Stimulated activated CD8-positive, alpha-beta memory T cell treated with anti-CD3 and anti-CD28 coated beads, Interleukin-15, amount 100 ng/mL, for 48 hours (primary cell): ENCODE data around the gene PPARG.
"Not testable (repeated sequence)": the region's sequence is repeated elsewhere in the genome, so short reads cannot be mapped to it uniquely, and the experiment has no call there.

ENCODE experiments used
- DNase-seq, 2 donors: peaks; one replicate each; pipeline ENCODE4 v3.0.0-alpha.2; 2020; ENCODE audit warnings: low read depth in 2 of 2

The PPARG gene

DNA sequence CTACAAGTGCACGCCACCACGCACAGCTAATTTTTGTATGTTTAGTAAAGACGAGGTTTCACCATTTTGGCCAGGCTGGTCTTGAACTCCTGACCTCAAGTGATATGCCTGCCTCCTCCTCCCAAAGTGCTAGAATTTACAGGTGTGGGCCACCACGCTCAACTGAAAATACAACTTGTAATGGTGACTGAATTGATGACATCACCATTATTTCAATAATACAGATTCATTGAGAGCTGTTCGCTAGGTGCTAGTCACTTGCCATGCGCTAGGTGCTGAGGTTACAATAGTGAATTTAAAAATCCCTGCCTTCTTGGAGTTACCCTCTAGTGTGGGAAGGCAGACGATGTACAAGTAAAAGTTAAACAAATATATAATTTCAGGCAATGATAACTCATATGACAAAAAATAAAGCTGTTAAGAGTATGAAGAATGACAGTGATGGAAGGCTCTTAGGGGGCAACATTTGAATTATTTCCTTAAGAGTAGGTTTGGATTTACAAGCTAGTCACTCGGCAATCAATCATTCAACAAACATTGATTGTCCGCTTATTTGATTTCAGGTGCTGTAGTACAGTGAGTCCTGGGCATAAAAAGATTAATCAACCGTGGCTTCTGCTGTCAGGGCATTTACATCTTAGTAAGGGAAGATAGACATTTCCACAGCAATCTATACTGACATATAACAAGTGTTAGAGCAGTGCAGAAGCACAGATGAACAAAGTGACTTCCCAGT is 9.1 kb upstream of the PPARG start:
- no peak for DNase-seq

DNA sequence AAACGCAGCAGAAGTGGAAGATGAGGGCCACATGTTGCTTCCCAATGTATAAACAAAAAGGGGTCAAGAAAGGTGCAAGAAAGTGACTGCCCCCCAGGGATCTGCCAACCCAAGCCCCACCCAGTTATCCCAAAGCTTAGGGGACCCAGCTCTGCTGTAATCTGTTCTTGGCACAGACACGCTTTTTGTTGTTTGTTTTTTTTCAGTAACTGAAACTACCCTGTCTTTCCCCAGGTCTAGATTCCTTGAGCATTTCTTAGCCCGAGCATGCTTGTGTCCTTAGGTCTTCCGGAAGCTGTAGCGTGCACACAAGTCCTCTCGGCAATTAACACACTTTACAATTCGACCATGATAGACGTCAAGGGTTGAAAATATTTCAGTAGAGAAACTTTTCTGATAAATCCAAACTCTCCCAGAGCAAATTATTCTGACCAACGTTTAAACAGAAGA is 8.5 kb upstream of the PPARG start:
- DNase-seq, result no peak

DNA sequence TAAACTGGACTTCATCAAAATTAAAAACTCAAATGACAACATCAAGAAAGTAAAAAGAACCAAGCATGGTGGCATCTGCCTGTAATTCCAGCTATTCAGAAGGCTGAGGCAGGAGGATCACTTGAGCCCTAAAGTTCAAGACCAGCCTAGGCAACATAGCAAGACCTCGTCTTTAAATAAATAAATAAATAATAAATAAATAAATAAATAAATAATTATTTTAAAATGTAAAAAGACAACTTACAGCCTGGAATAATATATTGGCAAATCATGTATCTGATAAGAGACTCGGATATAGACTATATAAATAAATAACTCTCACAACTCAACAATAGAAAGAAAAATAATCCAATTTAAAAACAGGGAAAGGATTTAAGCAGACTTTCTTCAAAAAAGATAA is 4.3 kb upstream of the PPARG start:
- DNase-seq, result no peak

DNA sequence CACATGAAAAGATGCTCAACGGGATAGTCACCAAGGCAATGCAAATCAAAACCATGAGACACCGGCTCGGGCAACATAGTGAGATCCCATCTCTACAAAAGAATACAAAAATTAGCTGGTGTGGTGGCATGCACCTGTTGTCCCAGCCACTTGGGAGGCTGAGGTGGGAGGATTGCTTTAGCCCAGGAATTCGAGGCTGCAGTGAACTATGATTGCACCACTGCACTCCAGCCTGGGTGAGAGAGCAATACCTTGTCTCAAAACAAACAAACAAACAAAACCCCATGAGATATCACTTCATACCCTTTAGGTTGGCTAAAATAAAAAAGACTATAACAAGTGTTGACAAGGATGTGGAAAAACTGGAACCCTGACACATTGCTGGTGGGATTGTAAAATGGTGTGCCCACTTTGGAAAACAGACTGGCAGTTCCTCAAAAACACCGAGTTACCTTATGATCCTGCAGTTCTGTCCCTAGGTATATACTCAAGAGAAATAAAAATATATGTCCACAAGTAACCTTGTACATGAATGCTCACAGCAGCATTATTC is 3.8 kb upstream of the PPARG start:
- DNase-seq, result no peak

DNA sequence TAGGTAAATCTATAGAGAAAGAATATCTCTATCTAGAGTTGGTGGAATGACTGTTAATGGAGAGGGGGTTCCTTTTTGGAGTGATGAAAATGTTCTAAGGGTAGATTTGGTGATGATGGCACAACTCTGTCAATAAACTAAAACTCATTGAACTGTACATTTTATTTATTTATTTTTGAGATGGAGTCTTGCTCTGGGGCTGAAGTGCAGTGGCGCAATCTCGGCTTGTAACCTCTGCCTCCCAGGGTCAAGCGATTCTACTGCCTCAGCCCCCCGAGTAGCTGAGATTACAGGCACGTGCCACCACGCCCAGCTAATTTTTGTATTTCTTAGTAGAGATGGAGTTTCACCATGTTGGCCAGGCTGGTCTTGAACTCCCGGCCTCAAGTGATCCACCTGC is 3.1 kb upstream of the PPARG start:
- DNase-seq, result not testable (repeated sequence)

DNA sequence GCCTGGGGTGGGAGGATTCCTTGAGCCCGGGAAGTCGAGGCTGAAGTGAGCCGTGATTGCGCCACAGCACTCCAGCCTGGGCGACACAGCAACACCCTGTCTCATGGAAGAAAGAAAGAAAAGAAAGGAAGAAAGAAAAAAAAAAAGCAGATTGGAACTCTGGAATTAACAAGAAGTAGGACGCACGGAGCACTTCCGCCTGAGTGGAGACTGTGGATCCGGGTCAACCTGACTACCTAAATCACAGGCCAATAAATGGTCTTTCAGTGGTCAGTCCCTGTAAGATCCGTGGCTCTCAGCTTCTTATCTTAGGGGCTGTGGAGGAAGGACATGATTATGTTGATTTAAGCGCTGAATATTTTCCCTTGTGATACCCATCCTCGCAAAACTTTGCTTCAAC is 2.4 kb upstream of the PPARG start:
- DNase-seq, result no peak

DNA sequence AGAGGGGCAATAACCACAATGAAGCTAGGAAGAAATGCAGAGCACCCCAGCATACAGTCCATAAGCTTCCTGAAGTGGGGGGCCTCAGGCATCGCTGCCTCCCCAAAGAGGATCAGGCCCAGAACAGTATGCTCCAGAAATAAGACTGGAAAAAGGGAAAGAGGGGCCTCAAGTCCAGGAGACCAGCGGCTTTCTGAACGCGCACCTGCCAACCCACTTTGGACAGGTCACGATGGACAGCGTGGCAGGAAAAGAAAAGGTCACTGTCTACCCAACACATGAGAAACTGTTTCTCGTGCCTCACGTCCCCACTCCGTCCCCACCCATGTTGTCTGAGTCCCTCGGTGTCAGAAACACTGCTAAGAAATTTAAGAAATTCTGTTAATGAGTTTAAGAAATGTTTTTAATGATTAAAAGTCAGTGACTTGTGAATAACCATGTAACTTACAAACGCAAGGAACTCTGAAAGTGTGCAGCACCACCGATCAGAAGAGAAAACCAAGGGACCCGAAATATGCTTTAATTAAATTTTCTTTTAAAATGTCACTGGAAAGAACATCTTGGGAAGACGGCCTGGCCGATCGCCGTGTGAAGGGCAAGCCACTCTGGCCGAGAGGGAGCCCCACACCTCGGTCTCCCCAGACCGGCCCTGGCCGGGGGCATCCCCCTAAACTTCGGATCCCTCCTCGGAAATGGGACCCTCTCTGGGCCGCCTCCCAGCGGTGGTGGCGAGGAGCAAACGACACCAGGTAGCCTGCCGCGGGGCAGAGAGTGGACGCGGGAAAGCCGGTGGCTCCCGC is 1.7 kb upstream of the PPARG start:
- no peak for DNase-seq

DNA sequence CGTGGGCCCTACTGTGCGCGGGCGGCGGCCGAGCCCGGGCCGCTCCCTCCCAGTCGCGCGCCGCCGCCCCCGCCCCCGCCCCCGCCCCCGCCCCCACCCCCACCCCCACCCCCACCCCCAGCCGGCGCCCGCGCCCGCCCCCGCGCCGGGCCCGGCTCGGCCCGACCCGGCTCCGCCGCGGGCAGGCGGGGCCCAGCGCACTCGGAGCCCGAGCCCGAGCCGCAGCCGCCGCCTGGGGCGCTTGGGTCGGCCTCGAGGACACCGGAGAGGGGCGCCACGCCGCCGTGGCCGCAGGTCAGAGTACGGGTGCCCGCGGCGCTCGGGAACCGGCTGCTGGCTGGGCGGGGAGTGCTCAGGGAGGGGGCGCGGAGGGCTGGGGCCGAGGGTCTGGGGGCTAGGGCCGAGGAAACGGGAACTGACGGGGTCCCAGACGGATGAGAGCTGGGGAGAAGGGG is 1.1 kb upstream of the PPARG start:
- DNase-seq, result no peak

DNA sequence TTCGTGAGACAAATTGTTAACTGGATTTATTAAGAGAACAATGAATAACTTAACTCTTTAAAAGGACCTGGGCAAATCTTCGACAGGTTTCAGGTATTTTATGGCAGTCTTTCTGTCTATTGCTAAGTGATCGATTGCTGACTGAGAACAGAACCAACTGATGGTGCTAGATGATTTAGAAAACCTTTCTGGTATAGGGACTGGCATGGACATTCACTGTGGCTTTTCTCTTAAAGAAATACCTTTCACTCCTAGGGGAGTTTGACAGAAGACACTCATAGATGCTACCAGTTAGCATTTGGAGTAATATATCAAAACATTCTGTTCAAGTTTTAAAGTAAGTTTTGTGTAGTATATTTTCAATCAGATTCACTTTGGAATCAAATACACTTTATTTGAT is 654 bp downstream of the PPARG start:
- DNase-seq, result no peak

DNA sequence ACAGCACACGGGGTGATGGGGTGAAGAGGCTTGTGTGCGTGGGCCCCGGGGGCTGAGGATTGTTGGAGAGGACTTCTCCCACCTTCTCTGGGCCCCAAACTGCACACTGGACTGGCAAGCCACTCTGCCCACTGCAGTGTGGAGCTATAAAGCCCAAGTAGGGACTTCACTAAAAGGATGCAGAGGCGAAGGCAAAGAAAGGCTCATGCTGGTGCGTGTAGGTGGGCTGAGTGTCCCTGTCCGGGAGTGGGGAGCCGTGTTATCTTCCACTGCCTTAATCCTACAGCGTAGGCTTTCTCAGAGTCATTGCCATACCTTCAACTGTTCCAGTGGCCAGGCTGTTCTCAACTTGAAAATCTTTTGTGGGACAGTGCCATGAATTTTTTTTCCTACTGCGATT is 3.9 kb downstream of the PPARG start:
- no peak for DNase-seq

DNA sequence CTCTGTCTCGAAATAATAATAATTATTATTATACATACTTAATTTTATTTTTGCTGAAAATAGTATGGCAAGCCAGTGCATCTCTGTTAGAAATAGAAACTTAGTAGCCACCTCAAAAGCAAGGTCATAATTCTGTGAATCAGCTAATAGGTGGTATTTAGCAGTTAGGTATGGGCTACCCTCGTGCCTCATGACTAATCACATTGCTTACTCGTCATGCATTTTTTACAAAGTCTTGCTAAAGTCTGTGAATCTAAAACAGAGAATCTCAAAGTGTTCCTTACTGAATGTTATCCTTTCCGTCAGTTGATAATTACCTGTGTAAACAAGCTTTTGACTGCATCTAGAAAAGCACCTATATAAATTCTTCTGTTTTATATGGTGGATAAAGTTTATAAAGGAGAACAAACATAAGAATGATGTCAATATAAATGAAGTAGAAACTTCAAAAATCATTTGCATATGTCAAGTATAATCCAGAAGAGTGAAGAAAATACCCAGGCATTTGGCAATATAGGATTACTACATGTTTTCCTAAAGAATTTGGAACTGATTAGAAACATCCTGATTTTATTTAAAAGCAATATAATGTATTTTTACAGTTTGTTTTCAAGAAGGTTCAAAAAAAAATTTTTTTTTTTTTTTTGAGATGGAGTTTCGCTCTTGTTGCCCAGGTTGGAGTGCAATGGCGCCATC is 6.2 kb downstream of the PPARG start:
- DNase-seq, result no peak

DNA sequence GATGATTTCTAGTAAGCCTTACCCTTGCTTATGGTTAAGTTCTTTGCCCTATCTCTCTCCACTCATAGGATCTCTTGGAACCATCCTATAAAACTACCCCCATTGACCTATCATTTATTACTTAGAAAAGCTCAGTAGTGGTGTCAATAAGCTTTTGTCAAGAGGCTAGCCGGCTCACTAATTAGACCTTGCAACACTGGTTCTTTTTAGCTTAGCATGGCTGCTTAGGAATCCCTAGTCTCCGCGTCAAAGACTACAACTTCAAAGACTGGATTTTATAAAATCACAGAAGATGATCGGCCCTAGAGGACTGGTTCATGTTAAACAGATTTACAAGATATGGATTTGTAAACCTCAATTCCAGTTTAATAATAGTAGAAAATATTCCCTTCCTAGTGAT is 7.6 kb downstream of the PPARG start:
- no peak for DNase-seq

DNA sequence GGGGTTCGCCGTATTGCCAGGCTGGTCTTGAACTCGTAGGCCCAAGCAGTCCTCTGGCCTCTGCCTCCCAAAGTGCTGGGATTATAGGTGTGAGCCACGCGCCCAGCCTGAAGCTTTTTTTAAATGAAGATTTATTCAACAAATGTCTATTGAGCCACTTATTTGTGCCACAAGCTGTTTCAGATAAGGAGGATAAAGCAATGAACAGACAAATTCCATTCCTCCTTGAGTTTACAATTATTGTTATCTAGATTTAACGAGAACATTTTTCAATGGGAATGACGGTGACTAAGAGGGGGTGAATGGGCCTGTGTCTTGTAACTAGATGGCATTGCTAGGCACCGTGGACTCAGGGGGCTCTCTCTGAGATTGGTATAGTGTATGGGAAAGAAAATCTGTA is 10.2 kb downstream of the PPARG start:
- DNase-seq, result no peak

DNA sequence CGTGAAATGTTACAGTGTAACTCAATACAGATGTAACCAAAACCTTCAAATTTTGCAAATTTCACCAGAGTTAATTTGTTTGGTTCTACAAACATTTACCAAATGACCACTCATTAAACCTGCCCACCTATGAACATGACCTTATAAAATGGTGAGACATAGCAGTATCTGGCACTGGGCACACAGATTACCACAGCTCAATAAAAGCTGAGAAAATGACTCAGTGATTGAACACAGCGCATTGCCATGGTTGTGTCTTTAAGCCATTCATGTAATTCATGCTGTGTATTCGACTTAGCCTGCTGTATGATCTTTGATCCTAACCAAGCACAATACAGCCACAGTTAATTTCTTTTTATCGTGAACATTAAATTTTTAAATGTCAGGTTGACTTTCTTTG is 11.3 kb downstream of the PPARG start:
- DNase-seq, result no peak

DNA sequence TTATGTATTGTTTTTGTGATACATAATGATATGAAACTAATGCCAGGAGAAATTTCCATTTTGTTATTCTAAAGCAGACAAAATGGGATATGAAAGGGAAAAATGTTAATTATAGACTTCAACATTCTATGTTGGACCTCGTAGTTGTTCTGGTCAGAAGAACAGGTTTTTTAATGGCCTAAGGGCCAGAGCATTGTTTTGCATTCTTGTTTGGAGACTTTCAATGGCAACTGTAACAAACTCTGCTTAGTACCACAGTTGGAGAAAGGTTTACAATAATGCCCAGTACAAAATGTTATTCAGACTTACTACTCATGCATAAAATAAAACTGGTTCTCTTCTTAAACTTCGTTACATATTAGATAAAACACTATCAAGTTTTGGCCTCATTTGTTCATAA is 12.2 kb downstream of the PPARG start:
- DNase-seq, result no peak

DNA sequence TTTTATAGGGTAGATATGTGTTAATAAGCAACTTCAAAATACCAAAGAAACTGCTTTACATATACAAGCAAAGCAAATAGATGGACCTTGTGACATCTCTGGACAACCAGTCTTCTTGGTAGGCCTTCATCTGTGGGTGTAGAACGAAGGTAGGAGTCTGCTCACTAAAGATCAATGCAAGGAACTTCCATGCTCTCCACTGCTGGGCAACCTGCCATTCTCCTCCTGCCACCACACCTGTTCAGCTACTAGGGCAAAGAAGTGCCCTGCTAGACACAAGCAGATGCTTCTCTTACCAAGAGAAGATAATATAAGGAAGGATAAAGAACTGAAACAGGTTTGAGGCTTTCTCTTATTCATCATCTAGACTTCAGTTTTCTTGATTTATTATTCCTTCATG is 12.6 kb downstream of the PPARG start:
- DNase-seq, result no peak

DNA sequence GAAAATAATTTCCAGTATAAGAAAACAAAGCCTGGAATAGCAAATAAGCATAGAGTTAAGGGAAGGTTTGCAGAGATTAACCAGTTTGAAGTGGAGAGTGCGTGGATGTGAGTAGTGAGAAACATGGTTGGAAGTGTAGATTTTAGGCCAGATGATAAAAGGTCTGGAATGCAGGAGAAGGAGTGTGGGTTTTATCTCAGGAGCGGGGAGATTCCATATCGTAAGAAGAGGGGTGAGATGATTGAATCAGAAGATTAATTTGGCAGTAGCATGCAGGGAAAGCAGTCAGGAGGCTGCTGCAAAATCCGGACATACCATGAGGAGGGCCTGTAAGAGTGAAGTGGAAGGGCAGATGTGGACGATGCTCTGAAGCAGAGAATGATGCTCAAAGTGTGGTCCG is 13.7 kb downstream of the PPARG start:
- DNase-seq, result no peak

DNA sequence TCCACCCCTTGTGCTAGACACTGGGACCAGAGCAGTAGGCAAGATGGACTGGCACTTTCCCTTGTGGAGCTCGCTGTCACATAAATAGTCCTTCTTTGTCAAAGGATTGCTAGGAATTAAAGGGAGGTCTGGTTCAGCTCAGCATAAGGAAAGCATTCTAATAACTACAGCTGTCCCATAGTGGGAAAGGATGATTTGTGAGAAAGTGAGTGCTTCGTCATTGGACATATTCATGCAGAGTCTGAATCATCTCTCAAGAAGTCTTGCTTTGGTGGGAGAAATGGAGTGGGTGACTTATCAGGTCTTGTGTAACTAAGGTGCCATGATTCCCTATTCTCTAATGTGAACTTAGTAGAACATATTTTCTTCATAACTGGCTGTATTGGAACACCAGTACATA is 14.7 kb downstream of the PPARG start:
- no peak for DNase-seq

DNA sequence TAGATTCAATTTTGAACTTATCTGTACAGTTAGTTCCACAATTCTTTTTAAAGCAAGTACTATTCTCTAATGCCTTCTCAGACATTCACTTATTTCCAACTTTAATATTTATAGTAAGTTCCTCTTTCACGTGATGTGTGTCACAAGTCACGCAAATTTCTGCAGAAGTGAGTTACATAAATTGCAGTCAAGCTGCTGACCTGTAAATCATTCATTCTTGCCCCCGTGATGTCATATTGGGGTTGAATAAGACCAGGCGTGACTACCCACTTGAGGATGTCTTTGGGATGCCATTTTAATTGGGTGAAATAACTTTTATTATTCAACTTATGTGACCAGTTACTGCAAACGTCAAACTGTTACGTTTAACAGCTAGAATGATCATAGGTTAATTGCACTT is 15.1 kb downstream of the PPARG start:
- no peak for DNase-seq

DNA sequence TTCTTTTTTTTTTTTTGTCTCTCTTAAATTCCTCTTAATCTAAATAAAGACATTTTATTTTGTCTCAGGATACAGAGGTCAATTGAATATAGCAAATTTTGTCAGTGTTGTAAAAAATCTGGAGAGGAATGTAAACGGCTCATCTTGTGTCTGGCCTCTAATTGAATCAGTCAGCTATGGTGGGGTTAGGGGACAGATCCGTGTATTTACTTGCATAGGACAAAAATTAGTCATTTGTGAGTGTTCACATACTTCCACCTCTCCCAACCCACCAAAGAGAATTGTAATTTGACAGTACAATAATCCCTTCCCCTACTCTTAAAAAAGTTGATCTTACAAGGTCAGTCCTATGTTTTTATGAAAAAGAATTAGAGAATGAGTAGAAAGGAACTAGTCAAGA is 18.3 kb downstream of the PPARG start:
- no peak for DNase-seq

DNA sequence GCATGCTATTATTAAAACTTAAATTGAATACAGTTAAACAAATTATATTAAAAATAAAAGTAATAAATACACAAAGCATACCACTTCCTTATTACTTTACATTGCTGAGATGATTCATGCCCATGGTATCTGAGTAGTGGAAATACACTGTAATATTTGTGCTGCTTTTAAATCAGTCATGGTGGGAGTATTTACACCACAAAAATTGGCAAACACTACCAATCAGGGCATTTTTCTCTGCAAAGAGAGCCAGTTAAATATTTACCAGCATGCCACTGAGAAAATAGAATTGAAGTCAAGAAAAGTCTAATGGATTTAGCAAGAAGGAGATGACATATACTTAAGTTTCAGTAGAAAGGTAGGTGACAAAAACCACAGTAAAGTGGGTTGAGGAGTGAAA is 19.6 kb downstream of the PPARG start:
- no peak for DNase-seq

DNA sequence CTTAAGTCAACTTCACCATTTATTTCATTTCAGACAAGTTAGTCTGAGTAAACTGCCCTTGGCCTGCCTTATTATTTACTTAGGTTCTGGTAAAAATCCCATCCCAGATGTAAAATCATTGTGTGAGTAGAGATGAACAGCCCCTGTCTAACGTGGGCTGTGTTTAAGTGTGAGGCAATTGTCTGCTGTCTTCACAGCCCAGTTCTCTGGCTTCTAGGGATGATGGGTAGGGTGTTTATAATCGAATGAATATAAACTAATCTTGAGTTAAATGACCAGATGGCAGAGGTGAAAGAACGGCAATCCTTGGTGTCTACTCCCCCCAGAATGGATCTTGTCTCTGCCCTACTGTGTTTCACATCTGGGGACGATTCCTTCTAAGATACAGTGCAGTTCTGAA is 20.8 kb downstream of the PPARG start:
- DNase-seq, result no peak
